Skeletal muscle satellite cell (primary cell): ENCODE results near the gene CD58.
"Not testable (repeated sequence)": the region's sequence is repeated elsewhere in the genome, so short reads cannot be mapped to it uniquely, and the experiment has no call there.

Experiments used
- H3K27me3 ChIP-seq: 2 replicates; pipeline ENCODE4 v1.7.0; 2013; ENCODE audit warnings: low read length; ENCODE audit not compliant: control insufficient read depth, insufficient read depth
- H3K36me3 ChIP-seq: 2 replicates; pipeline ENCODE4 v1.7.0; 2013; ENCODE audit warnings: mild to moderate bottlenecking, control low read depth, low read length; ENCODE audit not compliant: insufficient read depth
- H3K4me1 ChIP-seq: 2 replicates; pipeline ENCODE4 v1.7.0; 2013; ENCODE audit warnings: low read length; ENCODE audit not compliant: control insufficient read depth, insufficient read depth
- H3K4me2 ChIP-seq: 2 replicates; pipeline ENCODE4 v1.7.0; 2013; ENCODE audit warnings: mild to moderate bottlenecking, low read length
- H3K4me3 ChIP-seq: 2 replicates; pipeline ENCODE4 v1.7.0; 2013; ENCODE audit warnings: low read length
- H3K9ac ChIP-seq: 2 replicates; pipeline ENCODE4 v1.7.0; 2013; ENCODE audit warnings: mild to moderate bottlenecking, low read depth, low read length, moderate library complexity
- H3K9me3 ChIP-seq: replicated peaks from 2 replicates; pipeline ENCODE4 v1.7.0; 2013; ENCODE audit warnings: mild to moderate bottlenecking, control low read depth, low read length

The CD58 gene

DNA sequence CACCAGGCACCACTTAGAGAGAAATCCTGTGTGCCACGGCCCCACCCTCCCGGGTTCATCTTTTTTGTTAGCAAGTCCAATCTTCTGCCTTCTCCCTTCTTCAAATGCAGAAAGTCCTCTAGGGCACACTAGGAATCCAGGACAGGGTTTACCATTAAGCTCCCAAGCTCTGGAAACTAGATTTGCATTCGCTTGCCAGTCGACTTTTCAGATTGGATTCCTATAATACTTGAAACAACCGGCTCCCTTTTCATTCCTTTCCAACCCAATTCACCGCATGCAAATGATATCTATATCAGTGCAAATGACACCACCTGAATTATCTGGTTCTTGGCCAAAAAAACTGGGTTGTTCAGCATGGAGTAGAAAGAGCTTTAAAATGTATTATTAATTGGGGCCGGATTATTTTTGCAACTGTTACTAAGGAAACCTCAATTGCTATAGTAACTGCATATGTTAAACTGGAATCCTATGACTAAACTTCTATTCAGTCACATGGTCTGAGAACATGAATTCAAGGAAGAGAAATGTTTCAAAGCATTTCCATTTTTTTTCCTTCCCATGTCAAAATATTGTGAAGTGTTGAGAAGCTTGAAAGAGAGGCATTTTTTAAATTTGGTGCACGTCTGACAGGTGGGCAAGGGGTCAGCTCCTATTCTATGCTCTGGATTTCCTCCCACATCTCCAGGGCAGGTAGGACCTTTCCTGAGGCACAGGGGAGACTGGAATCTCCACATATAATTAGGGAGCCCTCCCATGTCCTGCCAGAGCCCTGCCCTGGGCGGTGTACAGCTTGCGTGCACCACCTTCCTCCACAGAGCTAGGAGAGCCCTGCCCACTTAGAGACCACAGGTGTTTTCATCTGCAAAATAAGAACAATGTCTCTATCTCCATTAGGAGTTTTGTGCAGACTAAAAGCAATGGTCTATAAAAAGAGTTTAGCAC is 20.5 kb upstream of the CD58 start:
- not testable (repeated sequence) for H3K4me3 ChIP-seq, H3K4me2 ChIP-seq, H3K9me3 ChIP-seq, H3K9ac ChIP-seq, H3K36me3 ChIP-seq, H3K27me3 ChIP-seq, H3K4me1 ChIP-seq

DNA sequence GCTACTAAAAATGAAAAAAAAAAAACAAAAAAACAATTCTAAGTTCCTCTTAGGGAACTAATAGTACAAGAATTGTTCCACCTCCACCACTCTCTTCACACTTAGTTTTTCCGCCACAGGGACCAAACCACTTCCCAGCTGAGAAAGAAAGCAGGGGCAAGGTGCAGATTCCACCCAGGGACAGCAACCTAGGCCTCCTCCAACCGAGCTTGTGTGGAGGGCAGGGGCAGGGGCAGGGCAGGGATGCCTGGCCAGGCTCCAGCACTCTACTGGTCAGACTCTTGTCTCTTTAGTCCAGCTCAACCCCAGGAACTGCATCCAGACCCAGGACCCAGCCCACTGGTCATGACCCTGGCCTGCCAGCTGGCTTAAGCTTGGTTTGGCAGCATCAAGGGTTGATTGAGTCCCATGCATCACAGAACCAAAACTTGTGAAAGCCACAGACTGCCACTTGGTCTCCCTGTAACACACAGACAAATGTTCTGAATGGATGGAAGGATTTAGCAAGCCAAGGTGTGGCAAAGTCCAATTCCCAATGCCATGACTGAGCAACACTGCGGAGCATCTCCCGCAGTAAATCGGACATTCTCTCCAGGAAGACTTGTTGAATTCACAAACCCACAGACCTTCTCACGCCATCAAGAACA is 19.7 kb upstream of the CD58 start:
- not testable (repeated sequence) for H3K4me1 ChIP-seq, H3K27me3 ChIP-seq, H3K9me3 ChIP-seq, H3K4me3 ChIP-seq, H3K36me3 ChIP-seq, H3K4me2 ChIP-seq, H3K9ac ChIP-seq

DNA sequence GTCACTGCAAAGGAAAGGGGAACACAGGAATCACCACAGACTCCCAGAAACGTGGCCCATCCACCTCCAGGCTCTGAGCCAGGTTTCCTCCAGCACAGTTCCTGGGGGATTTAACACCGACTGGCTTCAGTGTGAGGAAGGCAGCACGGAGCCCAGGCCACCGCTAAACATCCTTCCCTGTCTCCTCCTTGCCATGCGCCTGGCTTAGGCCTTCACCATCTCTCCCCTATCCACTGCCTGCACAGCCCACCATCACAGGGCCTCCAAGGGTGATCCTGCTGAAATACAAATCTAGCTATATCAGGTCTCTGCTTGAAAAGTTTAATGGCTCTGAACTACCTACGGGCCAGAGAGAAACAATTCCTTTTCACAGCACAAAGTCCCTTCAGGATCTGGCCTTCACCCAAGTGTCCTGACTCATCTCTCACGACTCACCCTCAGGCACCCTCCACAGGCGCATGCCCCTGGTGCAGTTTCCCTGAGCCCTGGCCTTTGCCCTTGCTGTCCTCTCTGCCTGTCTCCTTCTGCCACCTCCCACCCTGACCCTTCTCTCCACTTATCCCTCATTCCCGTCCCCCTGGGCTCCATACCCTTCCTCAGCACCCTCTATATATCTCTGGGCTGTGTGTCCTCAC is 18.4 kb upstream of the CD58 start:
- not testable (repeated sequence) for H3K9me3 ChIP-seq, H3K4me1 ChIP-seq, H3K9ac ChIP-seq, H3K36me3 ChIP-seq, H3K4me3 ChIP-seq, H3K27me3 ChIP-seq, H3K4me2 ChIP-seq

DNA sequence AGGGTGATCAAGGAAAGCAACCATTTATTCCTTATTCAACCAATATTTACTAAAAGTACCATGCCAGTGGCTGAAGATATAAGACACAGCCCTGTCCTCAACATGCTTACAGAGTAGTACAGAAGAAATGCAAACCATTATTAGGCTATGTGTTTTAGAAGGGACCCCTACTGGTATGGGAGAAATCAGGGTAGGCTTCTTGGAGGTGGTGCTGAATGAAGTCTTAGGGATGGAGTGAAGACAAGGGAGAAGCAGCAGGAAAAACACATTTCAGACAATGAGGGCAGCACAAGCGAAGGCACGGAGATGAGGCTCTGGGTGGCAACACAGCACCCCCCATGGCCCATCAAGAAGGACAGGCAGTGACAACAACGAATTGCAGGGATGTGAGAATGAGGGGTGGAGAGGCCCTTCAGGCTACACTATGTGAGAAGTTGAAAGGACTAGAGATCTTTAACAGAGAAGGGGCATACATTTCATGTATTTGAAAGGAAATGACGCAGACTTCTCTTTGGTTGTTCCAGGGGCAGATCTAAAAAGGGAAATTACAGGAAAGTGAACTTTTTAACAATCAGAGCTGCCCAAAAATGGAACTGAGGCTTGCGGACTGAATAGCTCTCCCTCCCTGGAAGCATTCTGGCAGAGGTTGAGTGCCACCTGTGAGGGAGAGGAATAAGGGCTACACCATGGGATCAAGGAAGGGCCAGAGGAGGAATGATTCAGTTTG is 16.8 kb upstream of the CD58 start:
- no peak overlapping the region for H3K9ac ChIP-seq
- no peaks in the 10 kb centered on the region for H3K36me3 ChIP-seq
- H3K9me3 ChIP-seq, result no peaks in the 10 kb centered on the region
- no peak overlapping the region for H3K4me2 ChIP-seq
- no peak overlapping the region for H3K4me3 ChIP-seq
- H3K4me1 ChIP-seq, result no peaks in the 10 kb centered on the region
- peaks cover 9% of the 10 kb centered on the region for H3K27me3 ChIP-seq

DNA sequence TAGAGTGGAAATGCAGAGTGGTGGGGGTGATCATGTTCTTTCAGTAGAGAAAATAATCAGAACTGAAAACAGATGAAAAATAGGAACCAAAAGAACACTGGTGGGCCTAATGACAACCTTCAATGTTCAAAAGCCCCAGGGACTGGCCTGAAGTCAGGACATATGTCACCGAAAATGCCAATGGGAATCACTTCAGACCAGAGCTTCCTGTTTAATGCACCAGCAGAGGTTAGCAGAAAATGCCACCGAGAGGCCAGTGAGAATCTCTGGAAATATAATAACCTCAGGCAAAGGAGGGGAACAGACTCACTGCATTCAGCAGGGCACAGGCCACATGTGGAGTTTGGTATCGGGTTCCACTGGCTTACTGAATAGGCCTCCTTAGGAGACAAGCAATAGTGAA is 15.9 kb upstream of the CD58 start:
- H3K4me3 ChIP-seq, result no peak overlapping the region
- H3K36me3 ChIP-seq, result no peaks in the 10 kb centered on the region
- no peak overlapping the region for H3K4me2 ChIP-seq
- H3K9ac ChIP-seq, result no peak overlapping the region
- H3K27me3 ChIP-seq, result peaks cover 9% of the 10 kb centered on the region
- H3K4me1 ChIP-seq, result no peaks in the 10 kb centered on the region
- no peaks in the 10 kb centered on the region for H3K9me3 ChIP-seq

DNA sequence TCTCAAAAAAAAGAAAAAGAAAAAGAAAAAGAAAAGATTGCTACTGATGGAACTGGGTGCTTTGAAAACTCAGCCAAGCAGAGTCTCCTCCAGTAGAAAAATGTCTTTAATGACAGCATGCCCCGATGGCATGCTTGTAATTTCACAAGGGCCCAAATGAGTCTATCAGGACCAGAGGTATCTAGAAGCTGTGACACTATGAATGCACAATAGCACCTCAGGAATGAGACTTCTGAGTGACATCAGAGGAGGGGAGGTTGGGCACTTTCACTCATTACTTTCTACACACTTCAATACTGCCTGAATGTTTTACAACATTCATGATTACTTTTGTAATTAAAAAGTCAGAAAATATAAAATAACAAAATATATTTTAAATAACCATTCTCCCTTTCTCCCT is 15.1 kb upstream of the CD58 start:
- Histone ChIP-seq H3K27me3 (peaks cover 9% of the 10 kb centered on the region), H3K36me3 (no peaks in the 10 kb centered on the region), H3K4me1 (no peaks in the 10 kb centered on the region), H3K9me3 (no peaks in the 10 kb centered on the region), H3K4me3 (no peak overlapping the region), H3K4me2 (no peak overlapping the region), H3K9ac (no peak overlapping the region)

DNA sequence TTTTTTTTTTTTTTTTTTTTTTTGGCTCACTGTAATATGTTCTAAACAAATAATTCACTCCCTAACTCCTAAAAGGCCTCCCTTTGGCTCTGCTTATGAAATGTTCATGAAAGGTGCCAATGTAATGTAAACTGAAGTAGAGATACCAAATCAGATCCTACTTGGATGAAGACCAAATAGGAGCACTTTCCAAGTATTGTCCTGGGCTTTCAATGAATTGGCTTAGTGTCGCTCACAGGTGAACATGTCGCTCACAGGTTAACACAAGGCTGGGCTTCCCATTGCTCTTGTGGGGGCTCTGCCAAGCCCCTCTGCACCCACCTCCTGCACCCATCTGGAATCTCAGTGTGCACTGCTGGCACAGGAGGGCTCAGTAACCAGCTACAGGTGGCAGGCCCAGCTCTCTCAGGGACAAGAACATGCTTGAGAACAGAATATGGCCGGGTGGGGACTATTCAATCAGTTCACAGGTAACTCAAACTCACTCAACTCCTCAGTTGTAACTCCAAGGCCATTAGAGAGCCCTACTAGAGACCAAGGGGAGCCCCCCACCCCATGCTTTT is 10.6 kb upstream of the CD58 start:
- Histone ChIP-seq H3K9me3 (no peaks in the 10 kb centered on the region), H3K4me2 (no peak overlapping the region), H3K36me3 (no peaks in the 10 kb centered on the region), H3K9ac (no peak overlapping the region), H3K4me1 (no peaks in the 10 kb centered on the region), H3K4me3 (no peak overlapping the region), H3K27me3 (peaks cover 19% of the 10 kb centered on the region)

DNA sequence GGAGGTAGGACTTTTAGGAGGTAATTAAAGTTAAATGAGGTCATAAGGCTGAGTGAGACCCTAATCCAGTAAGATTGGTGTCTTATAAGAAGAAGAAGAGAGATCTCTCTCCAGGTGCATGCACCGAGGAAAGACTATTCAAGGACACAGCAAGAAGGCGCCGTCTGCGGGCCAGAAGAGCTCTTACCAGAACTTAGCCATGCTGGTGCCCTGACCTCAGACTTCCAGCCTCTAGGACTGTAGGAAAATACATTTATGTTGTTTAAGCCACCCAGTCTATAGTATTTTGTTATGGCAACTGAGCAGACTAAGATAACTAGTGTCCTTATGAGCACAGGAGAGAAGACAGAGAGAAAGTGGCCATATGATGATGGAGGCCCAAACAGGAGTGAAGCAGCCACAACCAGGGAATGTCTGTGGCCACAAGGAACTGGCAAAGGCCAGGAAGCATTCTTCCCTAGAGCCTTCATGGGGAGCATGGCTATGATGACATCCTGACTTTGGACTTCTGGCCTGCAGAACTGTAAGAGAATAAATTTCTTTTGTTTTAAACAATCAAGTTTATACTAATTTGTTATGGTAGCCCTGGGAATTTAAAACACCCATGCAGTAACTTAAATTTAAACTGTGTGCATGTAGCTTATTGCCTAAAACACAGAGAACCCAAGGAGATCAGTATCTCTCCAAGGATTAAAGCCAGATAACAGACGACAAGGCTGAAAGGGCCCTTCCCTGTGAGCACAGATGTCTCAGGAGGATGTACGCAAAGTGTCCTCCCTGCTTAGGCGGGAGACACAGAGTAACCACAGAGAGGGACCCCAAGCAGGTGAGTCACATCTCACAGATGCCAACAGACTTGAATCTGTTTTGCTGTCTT is 9.9 kb upstream of the CD58 start:
- Histone ChIP-seq H3K9me3 (no peaks in the 10 kb centered on the region), H3K9ac (no peak overlapping the region), H3K36me3 (no peaks in the 10 kb centered on the region), H3K4me3 (no peak overlapping the region), H3K4me2 (no peak overlapping the region), H3K4me1 (no peaks in the 10 kb centered on the region), H3K27me3 (peaks cover 23% of the 10 kb centered on the region)

DNA sequence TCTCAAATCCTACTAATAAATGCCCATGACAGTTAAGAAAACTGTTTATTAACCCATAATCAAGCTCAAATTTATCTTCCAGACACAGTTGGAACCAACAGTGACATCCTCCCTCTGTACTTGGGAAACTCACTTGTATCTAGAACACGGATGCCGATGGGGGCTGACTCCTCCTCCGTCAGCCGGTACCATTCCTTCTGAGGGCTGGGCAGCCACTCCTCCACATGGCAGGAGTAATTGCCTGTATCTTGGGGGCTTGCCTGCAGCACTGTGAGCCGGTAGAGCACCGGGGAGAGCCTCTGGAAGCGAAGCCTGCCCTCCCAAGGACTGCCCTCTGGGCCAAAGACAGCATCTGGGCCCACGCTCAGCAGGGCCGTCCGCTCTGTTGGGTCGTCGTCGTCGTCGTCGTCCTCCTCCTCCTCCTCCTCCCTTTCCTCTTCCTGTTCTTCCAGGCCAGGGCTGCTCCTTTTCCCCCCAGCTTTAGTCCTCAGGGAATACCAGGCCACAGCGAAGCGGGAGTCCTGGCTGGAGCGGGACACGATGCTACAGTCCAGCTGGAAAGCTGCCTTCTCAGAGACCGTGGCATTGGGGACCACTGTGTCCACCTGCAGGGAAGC is 8.5 kb upstream of the CD58 start:
- no peak overlapping the region for H3K4me2 ChIP-seq
- no peaks in the 10 kb centered on the region for H3K36me3 ChIP-seq
- H3K4me3 ChIP-seq, result no peak overlapping the region

DNA sequence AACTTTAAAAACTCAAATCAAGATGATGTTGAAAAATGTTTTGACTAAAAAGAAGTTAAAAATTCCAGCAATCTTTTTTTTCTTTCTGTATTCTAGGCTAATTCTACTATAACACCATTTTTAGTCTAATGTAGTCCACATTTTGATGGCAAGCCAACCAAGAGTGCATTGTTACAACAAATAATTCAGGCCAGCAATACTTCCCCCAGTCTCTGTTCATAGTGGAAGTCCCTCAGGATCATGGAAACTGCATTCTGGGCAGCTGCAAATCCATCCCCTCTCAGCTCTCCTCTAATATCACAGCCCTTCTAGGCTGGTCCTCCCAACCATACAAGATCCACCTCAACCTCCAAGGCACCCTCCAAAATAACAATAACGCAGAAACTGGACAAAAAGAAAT is 7.8 kb upstream of the CD58 start:
- Histone ChIP-seq H3K36me3 (no peaks in the 10 kb centered on the region), H3K9me3 (no peaks in the 10 kb centered on the region), H3K4me3 (no peak overlapping the region), H3K27me3 (peaks cover 20% of the 10 kb centered on the region), H3K4me2 (no peak overlapping the region), H3K9ac (no peak overlapping the region), H3K4me1 (peaks cover 4% of the 10 kb centered on the region)

More for the DNA sequence above, 8.5 kb upstream of the CD58 start:
- Histone ChIP-seq H3K27me3 (peaks cover 20% of the 10 kb centered on the region), H3K9ac (no peak overlapping the region), H3K4me1 (peaks cover 4% of the 10 kb centered on the region), H3K9me3 (no peaks in the 10 kb centered on the region)
